ENCODE data around the gene MT1F.
"Not testable (repeated sequence)": the region's sequence is repeated elsewhere in the genome, so short reads cannot be mapped to it uniquely, and the experiment has no call there.

MT1F gene

GRCh38 chr16:56673921-56674320, 16.2 kb downstream of the MT1F start:
- DNase-seq: no peak

- DNase-seq: not testable (repeated sequence)
Observed at GRCh38 chr16:56674570-56674969, 16.8 kb downstream of the MT1F start.

DNA sequence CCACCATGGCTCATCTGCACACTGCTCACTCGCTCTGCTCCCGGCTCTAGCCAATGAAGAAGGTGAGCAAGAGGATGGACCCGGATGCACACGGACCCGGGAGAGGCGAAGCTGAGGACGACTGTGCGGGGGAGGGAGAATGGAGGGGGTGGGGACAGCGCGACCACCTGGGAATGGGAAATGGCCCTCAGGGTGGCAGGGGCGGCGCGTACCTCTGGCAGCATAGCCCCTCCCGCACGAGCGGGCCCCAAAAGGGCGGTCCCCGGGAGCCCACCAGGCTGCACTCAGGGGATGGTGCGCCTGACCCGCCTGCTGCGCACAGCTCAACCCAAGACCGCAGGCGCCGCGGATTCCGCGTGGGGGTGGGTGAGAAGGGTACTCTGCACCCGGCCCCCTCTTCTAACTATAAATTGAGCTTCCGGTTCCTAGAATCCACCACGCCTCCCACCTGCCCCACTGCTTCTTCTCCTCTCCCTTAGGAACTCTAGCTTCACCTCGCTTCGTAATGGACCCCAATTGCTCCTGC, 18.0 kb downstream of the MT1F start:
- no peak for DNase-seq

- DNase-seq: no peak
Observed at GRCh38 chr16:56677474-56677873, 19.7 kb downstream of the MT1F start.

- DNase-seq: no peak
Observed at GRCh38 chr16:56679078-56679730, 21.4 kb downstream of the MT1F start.

GRCh38 chr16:56679818-56680217, 22.1 kb downstream of the MT1F start:
- DNase-seq: no peak

GRCh38 chr16:56681939-56682702, 24.4 kb downstream of the MT1F start, which contains the start of gene MT1X:
Gene MT1X (plus strand): TSS chr16:56682470. CDS start chr16:56682541, 71 bp downstream.
- peak; percentile 74 for DNase-seq

GRCh38 chr16:56682703-56683397, 25.1 kb downstream of the MT1F start:
- DNase-seq: no peak

- DNase-seq: no peak
Observed at GRCh38 chr16:56683424-56684172, 25.8 kb downstream of the MT1F start.

DNA sequence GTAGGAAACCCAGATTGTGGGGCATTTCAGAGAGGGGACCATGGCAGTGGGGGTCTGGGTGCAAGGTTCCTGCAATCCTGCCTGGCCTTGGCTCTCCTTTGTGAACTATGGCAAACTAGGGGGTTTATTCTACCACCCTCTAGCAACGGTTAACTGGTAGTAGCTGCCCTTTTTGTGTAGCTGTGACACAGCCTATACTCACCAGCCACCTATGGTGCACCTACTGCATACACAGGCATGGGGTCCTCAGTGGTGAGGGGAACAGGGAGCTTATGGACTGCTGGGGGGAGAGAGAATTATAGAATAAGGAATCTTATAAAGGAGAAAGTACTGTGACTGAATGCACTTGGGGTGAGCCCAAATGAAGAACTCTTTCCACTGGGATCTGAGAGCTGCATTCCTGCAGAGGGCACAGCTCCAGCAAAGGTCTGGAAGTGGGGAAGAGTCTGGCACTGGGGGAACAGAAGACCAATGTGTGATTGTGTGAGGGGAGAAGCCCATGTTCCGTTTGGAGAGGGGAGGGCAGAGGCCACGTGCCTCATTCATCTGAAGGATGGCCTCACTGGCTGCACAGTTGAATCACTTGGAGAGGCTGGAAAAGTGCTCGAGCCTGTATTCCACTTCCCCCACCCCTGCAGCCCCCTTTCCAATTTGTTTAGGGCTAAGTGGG, 26.6 kb downstream of the MT1F start:
- no peak for DNase-seq

DNA sequence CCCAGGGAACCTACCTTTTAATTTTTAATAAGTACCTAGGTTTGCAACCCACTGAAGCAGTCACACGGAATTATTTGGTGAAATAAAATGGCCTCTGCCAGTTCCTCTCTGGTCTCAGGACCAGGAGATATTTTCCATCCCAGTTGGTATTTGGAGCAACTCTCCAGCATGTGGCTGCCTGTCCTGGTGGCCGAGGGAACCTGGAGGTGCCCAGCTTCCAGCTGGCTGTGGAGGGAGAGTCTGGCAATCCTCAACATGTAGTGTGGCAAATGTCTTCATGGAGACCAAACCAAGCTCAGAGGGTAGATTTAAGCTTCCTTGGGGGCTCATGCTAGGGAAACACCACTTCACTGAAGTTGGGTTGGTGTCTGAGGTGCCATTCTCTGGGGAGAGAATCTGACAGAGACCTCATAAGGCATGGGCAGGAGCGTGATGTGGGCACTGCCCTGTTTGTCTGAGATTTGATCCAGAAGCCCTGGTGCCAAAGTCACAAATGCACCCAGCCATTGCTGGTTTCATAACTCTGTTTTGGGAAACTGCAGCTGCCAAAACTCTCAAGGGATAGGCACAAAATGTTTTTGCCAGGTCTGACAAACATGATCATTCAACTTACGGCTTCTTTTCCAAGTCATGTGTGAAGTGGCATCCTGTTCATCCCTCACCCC, 27.3 kb downstream of the MT1F start:
- DNase-seq: no peak

DNA sequence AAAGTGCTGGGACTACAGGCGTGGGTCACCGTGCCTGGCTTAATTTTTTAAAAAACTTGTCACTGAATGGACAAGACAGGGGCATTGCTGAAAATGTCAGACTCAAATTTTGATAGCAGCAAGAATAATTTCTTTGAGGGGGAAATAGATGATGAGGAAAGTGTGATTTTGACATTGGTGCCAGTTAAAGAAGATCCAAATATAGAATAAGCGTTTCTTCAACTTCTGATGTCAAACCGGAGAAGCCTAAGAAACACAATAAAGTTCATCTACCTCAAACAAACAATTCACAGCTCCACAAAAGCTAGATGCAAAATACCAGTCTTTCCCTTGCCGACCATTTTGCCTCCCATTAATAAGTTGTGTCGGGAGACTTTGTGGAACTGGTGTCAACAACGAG, 29.0 kb downstream of the MT1F start:
- no peak for DNase-seq

DNA sequence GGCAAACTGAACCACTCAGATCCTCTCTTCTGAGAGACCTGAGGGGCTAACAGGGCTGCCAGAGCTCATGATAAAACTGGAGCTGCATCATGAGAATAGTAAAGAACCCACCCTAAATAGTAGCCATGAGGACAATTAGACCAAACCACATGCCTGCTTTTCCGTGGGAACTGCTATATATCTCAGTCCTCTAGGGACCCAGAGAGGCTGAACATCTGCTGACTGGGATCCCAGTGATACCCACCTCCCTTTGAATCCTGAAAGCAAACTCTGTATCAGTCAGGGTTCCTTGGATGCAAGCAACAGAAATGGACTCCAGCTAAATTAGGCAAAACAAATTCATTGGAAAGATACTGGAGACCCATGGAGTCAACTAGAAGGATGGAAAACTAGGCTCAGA, 31.0 kb downstream of the MT1F start:
- DNase-seq: no peak

DNA sequence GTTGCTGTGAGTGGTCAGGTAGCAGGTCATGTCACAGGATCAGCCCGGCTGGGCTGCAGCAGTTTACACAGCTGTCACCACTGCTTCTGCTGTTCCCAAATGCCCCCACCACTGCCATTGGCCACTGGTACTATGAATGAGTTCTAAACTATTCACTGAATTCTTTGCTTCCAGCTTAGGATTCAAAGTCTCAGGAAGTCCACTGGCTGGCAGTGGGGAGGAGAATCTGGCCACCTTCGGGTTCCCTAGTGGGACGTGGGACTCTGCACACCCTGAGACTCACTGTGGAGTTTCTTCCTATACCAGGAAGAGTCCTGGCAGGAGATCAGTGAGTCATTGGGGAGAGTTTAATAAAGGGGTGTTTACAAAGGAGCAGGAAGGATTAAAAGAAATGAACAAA, 31.4 kb downstream of the MT1F start:
- DNase-seq: no peak

- DNase-seq: no peak
Observed at GRCh38 chr16:56690420-56691122, 32.8 kb downstream of the MT1F start.

DNA sequence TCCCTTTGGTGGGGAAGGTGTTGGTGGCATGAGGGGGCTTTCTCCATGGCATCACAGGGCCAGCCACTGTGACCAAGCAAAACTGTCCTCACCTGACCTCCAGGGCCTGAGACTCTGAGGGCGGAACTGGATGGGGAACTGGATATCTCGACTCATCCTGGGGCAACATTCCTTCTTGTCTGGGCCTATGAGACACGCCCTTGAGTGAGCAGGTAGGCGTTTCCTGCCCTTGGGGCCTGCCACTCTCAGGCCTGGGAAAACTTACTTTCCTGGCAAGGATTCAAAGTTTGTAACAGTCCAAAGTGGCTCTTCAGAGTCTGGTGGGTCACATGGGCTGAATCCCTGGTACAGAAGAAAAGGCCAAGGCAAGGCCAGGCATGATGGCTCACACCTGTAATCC, 34.1 kb downstream of the MT1F start:
- no peak for DNase-seq

GRCh38 chr16:56695246-56695645, 37.5 kb downstream of the MT1F start:
- no peak for DNase-seq

DNA sequence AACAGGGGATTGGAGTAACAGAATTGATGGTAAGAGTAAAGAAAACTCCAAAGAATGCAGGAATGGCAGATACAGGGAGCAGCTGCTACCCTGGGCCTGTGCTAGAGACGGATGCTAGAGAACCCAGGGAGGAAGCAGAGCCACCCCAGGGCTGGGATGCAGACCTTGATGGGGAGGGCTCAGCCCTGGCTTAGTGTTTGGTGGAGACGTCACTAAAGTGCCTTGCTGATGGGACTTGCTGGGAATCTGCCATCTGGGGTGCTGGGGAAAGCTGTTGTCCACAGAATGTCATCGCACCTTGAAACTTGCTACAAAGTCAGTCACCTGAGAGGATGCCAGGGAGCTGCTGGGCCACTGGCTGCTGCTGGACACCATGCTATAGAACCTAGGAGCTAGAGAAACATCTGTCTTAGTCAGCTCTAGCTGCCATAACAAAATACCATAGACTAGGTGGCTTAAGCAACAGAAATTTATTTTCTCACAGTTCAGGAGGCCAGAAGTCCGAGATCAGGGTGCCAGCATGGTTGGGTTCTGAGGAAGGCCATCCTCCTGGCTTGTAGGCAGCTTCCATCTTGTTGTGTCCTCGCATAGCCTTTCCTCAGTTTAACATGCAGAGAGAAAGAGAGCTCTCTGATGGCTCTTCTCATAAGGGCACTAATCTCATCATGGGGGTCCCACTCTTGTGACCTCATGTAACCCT, 39.8 kb downstream of the MT1F start:
- no peak for DNase-seq

DNA sequence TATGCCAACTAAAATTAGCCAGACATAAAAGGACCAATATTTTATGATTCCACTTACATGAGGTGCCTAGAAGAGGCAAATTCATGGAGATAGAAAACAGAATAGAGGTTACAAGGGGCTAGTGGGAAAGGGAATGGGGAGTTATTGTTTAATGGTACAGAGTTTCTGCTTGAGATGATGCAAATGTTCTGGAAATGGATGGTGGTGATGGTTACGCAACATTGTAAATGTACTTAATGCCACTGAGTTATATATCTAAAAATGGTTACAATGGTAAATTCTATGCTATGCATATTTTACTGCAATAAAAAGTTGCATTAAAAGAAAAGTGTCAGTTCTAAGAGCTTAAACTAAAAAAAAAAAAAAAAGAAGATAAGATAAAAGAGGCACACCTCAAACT, 42.4 kb downstream of the MT1F start:
- no peak for DNase-seq

- DNase-seq: no peak
Observed at GRCh38 chr16:56700631-56701030, 42.9 kb downstream of the MT1F start.

All from T1000 (cell line).